HL-60 (cell line): ENCODE measurements around the gene DTYMK.

Source experiments
- DNase-seq, 2 experiments: peaks; one replicate each; pipeline ENCODE4 v3.0.0-alpha.2; 2010 to 2020; ENCODE audit warnings: low read depth in 1 of 2, low spot score in 1 of 2
- H3K27ac ChIP-seq: fragments of 250-450 bp; sonication (Bioruptor Pico); replicated peaks from 2 replicates; pipeline ENCODE4 v1.5.1; 2020; ENCODE audit warnings: mild to moderate bottlenecking, moderate library complexity
- H3K27me3 ChIP-seq: fragments of 250-450 bp; sonication (Bioruptor Pico); 2 replicates; pipeline ENCODE4 v1.5.1; 2021; ENCODE audit warnings: mild to moderate bottlenecking, moderate library complexity; ENCODE audit not compliant: insufficient read depth, poor library complexity, severe bottlenecking
- H3K4me3 ChIP-seq: replicated peaks from 2 replicates; pipeline ENCODE4 v1.5.1; 2011; ENCODE audit warnings: mild to moderate bottlenecking, control low read depth, low read length; ENCODE audit not compliant: insufficient read depth
- CTCF ChIP-seq: IDR thresholded peaks from one replicate; pipeline ENCODE4 v1.5.1; 2011; ENCODE audit warnings: low read length, control low read depth, inconsistent platforms; ENCODE audit not compliant: insufficient read depth
- GABPA ChIP-seq: IDR thresholded peaks from 2 replicates; pipeline ENCODE4 v1.6.1; 2012; ENCODE audit warnings: low read depth
- POLR2AphosphoS5 ChIP-seq: IDR thresholded peaks from 2 replicates; pipeline ENCODE4 v1.6.1; 2012; ENCODE audit warnings: low read depth
- REST ChIP-seq: IDR thresholded peaks from 2 replicates; pipeline ENCODE4 v1.6.1; 2012; ENCODE audit warnings: low read depth; ENCODE audit not compliant: insufficient replicate concordance
- SPI1 ChIP-seq: IDR thresholded peaks from 2 replicates; pipeline ENCODE4 v1.6.1; 2012; ENCODE audit warnings: low read depth, mild to moderate bottlenecking, borderline replicate concordance

Gene DTYMK

DNA sequence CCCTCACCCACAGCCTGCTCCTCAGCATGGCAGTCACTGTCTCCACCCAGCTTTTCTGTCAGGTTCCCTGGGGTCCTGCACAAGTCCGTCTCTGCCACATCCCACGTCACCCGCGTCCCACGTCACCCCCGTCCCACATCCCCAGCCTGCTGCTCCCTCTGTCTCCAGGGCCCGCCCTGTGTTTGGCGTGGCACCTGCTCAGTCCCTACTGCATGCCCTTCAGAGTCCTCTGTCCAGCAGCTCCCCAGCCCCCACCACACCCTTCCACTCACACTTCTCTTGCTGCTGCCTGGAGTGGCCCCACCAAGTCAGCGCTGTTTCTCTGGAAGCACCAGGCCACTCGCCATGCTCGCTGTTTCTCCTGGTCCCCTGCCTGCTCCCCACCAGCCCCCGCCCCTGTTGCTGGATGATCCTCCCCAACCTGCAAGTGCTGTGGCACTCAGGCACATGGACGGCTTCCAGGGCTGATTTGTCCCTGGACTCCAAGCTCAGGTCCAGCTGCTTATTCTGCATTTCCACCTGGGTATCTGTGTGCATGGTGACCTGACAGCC, 30.3 kb downstream of the DTYMK start:
- no peak overlapping the region for H3K4me3 ChIP-seq
- no peak overlapping the region for H3K27ac ChIP-seq
- no peaks in the 10 kb centered on the region for H3K27me3 ChIP-seq
- TF ChIP-seq SPI1 (no peak), GABPA (no peak), REST (no peak)
- no peak for DNase-seq

DNA sequence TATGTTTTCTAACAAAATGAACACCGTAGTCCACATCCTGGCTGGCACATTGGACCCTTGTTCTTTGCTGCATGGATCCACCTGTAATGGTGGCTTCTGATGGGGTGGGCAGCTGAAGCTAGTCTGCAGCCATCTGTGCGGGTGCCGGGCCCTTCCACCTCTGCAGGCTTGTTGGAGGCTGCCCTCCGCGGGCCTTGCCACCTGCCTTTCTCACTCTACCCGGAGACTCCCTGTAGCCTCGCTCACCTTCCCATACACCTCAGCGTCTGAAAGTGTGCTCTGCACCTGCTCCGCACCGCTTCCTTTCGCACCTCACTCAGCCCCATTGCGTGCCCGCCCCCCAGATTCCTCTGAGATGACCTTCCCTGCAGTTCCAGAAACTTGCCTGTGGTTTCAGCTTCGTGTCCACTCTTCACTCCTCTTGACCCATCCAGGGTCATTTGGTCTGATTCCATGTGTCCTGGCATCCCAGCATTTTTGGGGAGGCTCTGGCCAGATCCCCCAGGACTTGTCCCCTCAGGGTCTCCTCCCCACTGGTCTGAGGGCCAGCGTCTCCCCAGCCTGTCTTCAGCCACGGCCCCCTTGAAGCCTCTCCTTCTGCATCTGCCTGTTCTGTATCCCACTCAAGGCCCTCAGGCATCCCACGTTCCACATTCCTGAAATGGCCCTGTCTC, 31.0 kb downstream of the DTYMK start:
- Histone ChIP-seq H3K27ac (no peak overlapping the region), H3K27me3 (no peaks in the 10 kb centered on the region), H3K4me3 (no peak overlapping the region)
- TF ChIP-seq SPI1 (no peak), CTCF (no peak), POLR2AphosphoS5 (no peak), REST (no peak), GABPA (no peak)
- DNase-seq = no peak

DNA sequence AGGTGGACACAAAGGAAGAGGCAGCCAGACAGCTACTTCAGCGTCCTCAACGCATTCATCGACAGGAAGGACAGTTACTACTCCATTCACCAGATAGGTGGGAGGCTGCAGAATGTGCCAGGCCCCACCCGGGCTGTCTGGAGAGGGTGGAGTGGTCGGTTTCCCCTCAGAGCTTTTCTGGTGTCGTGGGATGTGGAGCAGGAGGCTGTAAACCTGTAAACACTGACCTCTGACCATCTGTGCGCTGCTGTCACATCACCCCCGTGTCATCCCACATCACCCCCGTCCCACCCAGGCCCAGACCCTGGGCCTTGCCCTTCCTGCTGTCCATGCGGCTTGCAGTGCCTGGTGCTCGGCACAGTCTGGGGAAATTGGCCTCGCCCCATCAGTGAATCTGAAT, 32.1 kb downstream of the DTYMK start:
- no peak overlapping the region for H3K4me3 ChIP-seq
- DNase-seq = no peak
- TF ChIP-seq POLR2AphosphoS5 = no peak
- no peak for TF ChIP-seq SPI1
- no peaks in the 10 kb centered on the region for H3K27me3 ChIP-seq
- no peak overlapping the region for H3K27ac ChIP-seq

- Histone ChIP-seq H3K27me3 (no peaks in the 10 kb centered on the region), H3K27ac (no peak overlapping the region), H3K4me3 (no peak overlapping the region)
- TF ChIP-seq CTCF (no peak), POLR2AphosphoS5 (no peak), REST (no peak), SPI1 (no peak), GABPA (no peak)
- no peak for DNase-seq
Observed at GRCh38 chr2:241653210-241653750, 33.3 kb downstream of the DTYMK start.
